Measurements from ENCODE around the gene KIAA1958.
"Not testable (repeated sequence)": the region's sequence is repeated elsewhere in the genome, so short reads cannot be mapped to it uniquely, and the experiment has no call there.

Gene KIAA1958

DNA sequence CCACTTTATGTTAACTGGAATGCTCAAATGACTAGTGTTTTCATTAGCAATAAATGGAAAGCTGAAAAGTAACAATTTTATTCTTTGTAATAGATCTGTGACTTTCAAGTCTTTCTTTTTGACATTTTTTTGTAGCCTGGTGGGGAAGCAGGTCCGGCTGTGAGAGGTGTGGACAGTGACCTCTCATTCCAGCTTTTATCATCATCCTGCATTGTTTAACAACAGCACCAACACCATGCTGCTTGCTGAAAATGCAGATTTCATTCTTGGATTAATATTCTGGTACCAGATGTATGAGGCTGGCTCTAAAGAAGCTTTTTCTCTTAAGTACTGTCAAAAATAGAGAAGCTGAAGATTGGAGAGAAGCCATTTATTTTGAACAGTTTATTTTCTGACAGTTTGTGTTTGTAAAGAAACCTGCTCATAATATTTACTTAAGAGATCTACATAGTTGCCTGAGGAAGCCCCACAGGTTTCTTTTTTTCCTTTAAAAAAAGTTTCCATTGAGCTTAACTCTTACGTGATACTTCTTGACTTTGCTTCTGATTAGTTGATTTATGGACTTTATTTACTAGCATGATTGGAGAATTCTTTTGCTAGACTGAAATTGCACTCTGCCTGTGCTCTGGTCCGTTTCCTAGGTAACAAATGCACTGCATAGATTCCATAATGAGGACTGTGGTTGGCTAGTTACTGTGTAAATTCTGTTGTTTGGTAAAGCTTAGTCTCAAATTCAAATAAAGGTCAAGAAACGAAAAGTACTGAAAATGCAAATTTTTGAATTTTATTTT, 3.4 kb downstream of the KIAA1958 start:
- peak; percentile 50 for DNase-seq (ENCODE audit: low read depth, low spot score)

DNA sequence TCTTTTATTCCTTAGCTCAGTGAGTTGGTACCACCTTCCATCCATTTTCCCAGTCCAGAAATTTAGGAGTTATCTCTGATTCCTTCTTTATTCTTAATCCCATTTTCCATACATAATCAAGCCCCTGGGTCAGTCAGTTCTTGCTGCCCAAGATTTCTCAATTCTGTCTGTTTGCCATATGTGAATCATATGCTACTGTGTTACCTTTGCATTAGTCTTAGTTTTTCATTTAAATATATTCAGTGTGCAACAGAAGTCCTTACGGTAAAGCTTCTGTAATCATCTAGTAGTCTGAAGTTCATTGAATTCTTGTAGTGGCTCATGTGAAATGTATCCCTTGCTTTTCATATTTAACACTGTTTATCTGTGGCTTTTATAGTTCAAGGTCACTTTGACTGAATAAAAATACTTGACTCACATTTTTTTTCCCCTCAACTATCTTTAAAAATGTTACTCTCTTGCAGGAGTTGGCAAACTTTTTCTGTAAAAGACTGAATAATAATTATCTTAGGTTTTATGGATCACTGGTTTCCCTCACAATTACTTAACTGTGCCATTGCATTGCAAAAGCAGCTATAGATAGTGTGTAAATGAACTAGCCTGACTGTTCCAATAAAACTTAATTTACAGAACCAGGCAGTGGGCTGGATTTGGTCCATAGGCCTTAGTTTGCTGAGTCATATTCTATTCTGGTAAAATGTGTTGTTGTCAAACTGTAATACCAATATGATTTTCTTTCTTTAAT, 6.9 kb downstream of the KIAA1958 start:
- no peak for DNase-seq (ENCODE audit: low read depth, low spot score)

DNA sequence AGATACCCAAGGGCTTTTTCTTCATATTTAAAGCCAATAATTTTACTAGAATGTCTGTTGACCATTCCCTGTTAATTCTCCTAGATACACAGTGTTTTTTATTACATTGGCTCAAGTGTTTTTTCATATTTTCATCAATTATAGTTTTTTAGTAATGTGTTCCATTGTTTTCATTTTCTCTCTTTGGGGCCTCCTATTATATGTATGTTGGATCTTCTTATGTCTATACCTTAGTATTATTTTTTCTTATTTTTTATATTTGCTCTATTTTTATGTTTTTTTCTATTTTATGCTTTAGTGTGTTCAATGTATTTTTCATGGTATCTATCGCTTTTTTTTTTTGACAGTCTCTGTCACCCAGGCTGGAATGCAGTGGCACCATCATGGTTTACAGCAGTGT, 7.5 kb downstream of the KIAA1958 start:
- no peak for DNase-seq (ENCODE audit: low read depth, low spot score)

- DNase-seq (ENCODE audit: low read depth, low spot score), result no peak
Observed at GRCh38 chr9:112495614-112496013, 9.0 kb downstream of the KIAA1958 start.

DNA sequence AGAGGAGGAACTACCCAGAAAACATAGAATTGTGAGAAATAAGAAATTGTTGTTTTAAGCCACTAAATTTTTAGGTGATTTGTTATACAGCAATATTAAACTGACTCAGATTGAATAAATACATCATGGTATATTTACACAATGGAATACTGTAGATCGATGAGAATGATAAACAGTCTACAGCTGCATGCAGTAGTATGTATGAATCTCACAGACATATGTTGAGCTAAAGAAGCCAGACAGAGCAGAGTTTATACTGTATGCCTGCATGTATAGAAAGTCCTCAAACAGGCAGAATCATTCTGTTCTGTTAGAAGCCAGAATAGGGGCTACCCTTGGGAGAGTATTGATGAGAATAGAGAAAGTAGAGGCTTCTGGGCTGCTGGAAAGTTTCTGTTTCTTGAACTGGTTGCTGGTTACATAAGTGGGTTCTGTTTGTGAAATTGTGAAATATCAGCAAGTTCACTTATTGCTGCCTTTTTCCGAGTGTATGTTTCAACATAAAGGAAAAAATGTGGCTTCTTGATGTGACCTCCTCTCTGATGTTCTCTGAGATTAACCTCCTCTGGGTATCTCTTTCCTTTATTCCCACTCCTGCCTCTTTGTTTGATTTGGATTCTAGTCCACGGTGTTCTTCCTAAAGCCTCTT, 9.6 kb downstream of the KIAA1958 start:
- DNase-seq (ENCODE audit: low read depth, low spot score), result no peak

DNA sequence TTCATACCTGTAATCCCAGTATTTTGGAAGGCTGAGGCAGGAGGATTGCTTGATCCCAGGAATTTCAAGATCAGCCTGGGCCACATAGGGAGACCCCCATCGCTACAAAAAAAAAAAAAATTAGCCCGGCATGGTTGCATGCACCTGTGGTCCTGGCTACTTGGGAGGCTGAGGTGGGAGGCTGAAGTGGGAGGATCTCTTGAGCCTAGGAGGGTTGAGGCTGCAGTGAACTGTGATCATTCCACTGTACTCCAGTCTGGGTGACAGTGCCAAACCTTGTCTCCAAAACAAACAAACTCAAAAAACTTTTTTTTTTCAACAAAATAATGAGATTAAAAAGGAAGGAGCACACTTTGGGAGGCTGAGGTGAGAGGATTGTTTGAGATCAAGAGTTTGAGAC, 14.2 kb downstream of the KIAA1958 start:
- DNase-seq (ENCODE audit: low read depth, low spot score), result no peak

GRCh38 chr9:112501287-112501686, 14.7 kb downstream of the KIAA1958 start:
- no peak for DNase-seq (ENCODE audit: low read depth, low spot score)

DNA sequence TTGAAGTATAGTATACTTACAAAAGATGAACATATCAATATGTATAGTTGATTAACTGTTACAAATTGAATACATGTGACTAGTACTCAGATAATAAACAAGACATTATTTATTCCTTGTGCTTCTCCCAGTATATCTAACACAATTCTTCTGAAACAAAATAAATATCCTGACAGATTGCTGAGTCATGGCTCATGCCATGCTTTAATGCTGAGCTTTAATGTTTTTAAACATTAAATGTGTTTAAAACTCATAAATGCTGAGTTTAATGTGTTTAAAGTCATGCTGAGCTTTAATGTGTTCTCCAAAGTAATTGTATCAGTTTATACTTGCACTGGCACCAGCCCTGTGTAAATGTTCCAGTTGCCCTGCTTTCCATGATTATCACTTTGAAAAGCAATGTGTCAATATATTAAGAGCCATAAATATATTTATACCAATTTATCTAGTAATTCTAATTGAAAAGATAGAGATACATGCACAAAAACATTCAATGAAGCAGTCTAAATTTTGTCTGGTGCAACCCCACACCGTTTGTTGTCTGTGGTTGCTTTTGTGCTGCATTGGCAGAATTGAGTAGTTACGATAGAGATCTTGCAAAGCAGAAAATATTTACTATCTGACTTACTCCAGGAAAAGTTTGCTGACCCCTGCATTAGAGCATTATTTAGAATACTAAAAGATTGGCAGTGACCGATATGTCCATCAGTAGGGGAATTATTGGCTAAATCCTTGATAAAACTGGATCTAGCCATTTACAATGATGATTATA, 15.7 kb downstream of the KIAA1958 start:
- no peak for DNase-seq (ENCODE audit: low read depth, low spot score)

DNA sequence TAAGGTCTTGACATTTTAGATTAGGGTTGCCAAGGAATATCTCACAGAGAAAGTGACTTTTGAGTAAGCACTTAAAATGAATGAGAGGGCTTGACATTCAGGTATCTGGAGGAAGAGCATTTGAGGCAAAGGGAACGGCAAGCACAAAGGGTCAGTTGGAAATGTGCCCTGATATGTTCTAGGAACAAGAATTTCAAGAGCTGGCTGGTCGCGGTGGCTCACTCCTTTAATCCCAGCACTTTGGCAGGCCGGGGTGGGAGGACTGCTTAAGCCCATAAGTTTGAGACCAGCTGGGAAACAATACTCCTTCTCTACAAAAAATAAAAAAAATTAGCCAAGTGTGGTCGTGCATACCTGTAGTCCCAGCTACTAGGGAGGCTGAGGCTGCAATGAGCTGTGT, 16.5 kb downstream of the KIAA1958 start:
- DNase-seq (ENCODE audit: low read depth, low spot score), result no peak

DNA sequence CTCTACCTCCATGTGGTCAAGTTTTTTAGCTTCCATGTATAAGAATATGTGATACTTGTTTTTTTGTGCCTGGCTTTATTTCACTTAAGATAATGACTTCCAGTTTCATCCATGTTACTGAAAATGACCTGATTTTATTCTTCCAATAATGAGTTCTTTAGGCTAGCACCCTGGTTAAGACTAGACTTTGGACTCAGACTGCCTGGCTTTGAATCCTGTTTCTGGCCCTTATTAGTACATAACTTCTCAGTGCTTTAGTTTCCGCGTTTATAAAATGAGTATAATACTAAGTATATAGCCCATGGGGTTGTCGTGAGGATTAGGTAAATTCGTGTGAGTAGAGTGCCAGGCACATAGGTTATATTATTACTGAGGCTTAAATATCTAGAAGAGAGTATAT, 18.5 kb downstream of the KIAA1958 start:
- no peak for DNase-seq (ENCODE audit: low read depth, low spot score)

DNA sequence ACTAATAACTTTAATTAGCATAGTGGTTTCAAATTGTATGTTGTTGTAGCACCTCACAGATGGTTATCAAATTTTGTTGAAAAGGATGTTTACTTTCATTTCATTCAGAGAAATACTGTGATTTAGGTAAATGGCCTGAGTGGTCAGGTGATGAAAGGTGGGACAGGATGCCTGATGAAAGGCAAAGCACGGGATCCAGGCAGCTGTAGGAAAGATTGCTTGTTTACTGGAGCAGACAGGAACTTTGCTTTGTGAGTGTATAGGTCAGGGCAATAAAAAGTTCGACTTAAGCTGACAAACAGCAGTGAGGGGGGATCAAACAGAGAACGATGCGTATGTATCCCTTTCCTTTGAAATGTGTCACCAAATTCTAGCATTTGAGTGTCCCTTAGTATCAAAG, 19.0 kb downstream of the KIAA1958 start:
- no peak for DNase-seq (ENCODE audit: low read depth, low spot score)

DNA sequence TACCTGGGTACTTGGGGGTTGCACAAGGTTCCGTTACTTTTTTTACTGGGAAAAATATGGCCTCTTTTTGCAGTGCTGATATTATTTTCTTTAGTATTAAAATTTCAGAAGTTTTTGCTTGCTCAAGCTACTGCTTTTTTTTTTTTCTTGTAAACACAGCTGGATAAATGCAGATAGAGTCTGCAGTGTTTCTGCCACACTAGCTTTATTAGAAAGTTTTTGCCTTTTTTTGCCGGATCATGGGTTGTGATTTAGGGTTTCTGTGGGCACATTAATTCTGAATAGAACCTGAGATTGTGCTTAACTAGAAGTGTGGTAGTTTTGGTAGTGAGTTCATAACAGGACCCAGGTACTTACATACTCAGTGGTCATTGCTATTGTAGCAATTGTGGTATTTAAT, 19.9 kb downstream of the KIAA1958 start:
- DNase-seq (ENCODE audit: low read depth, low spot score), result no peak

DNA sequence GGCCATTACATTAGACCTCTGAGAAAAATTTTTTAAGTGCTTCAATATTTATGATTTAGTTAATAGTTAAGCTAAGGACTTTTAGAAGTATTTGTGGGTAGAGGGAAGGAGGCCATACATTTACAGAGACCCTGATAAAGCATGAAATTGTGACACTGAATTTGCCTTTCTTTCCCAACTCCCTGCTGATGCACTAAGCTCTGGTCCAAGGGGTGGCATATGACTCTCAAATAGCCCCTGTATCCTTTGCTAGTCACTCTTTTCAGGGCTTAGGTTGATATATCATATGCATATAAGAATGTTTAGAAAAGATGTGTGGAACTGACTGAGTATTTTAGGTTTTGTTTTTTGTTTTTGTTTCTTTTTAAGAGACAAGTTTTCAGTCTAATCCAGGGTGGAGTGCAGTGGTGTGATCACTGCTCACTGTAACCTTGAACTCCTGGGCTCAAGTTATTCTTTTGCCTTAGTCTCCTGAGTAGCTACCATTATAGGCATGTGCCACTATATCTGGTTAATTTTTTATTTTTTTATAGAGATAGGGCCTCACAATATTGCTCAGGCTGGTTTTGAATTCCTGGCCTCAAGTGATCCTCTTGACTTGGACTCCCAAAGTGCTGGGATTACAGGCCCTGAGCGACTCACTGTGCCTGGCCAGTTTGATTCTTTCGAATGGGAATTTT, 20.5 kb downstream of the KIAA1958 start:
- no peak for DNase-seq (ENCODE audit: low read depth, low spot score)

- DNase-seq (ENCODE audit: low read depth, low spot score), result no peak
Observed at GRCh38 chr9:112508377-112508776, 21.8 kb downstream of the KIAA1958 start.

DNA sequence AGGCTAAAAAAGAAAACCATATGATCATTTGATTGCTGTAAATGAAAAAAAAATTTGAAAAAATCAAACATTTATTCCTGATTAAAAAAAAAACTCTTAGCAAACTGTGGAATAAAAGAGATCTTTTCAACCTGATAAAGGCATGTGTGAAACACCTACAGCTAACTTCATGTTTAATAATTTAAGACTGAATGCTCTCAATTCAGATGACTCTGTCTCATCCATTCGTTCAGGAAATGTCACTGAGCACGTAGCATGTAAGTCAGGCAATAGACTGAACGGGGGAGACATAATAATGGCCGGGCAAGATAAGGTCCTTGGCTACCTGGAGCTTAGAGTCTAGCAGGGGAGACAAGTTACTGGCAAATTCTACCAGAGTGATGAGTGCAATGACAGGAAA, 25.8 kb downstream of the KIAA1958 start:
- not testable (repeated sequence) for DNase-seq (ENCODE audit: low read depth, low spot score)

- no peak for DNase-seq (ENCODE audit: low read depth, low spot score)
Observed at GRCh38 chr9:112516769-112517168, 30.1 kb downstream of the KIAA1958 start.

DNA sequence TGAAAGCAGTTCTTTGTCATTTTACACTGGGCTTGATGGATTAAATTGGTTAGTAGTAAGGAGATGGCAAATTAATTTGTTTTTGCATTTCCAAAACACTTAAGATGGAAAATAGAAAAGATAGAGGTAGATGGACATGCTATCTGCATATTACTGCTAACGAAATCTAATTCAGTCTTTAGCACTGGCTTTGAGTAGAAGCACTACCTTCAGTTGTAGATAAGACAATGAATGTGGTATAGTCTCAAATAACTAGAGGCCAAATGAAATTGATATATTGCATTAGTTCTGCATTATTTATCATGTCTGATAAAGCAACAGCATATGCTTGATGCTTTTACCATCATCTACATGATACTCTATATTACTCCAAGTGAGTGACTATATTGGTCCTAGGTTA, 33.4 kb downstream of the KIAA1958 start:
- DNase-seq (ENCODE audit: low read depth, low spot score), result no peak

- no peak for DNase-seq (ENCODE audit: low read depth, low spot score)
Observed at GRCh38 chr9:112520656-112521055, 34.0 kb downstream of the KIAA1958 start.

GRCh38 chr9:112526973-112527372, 40.3 kb downstream of the KIAA1958 start:
- no peak for DNase-seq (ENCODE audit: low read depth, low spot score)

DNA sequence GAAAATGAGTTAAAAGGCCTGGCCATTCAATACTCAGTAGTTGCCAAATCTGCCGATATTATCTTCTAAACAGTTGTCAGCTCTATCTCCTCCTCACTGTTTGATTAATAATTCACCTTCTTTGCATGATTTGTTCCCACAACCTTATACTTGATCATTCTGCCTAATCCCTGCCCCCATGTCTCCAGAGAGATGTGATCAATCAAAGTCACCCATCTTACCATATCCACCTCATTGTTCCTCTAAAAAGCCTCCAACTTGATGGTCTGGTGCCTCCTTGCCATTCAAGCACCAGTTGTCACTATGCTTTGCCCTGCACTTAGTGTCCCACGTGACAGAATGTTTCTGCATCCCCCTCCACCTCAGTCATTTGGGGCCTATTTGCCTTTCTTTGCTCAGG, 41.3 kb downstream of the KIAA1958 start:
- no peak for DNase-seq (ENCODE audit: low read depth, low spot score)

- DNase-seq (ENCODE audit: low read depth, low spot score), result no peak
Observed at GRCh38 chr9:112529316-112529715, 42.7 kb downstream of the KIAA1958 start.

All from astrocyte of the hippocampus (primary cell).